ENCODE data around the gene HIC1. TPM values are rescaled to one million over a fixed set of nuclear protein-coding genes. Genes with fewer than 3 reads are reported as not detected.

Gene HIC1
- total RNA-seq, 1 donor from 2014 or later = 9.9 TPM

DNA sequence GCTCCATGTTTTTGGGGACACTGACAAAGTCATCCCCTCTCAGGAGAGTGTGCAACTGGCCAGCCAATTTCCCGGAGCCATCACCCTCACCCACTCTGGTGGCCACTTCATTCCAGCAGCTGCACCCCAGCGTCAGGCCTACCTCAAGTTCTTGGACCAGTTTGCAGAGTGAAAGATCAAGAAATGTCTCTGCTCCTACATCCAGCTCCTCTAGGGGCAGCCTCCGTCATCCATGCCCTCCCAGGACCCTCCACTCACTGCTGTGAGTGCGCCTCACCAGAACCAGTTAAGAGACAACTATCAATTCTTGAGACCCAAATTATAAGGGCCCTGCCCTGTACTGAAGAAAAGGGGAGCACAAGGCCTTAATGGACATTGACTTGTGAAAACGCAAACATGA lies 12.0 kb upstream of the HIC1 start:
- DNase-seq (ENCODE audit: low spot score) = no peak
- no peak for ATAC-seq

DNA sequence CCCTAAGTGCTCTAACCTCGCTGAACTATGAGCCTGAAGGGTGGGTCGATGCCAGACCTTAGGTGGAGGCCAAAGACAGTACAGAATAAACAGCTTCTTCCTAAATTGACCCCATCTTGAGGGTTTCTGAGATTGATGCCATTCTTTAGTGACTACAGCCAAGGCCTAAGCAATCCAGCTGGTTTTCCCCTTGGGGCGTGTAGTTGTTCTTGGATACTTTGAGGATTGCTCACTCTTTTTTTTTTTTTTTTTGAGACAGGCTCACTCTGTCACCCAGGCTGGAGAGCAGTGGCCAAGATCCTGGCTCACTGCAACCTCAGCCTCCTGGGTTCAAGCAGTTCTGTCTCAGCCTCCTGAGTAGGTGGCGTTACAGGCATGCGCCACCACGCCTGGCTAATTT lies 11.1 kb upstream of the HIC1 start:
- ATAC-seq (no peak), DNase-seq (ENCODE audit: low spot score) (no peak)

GRCh38 chr17:2044263-2044894 lies 10.5 kb upstream of the HIC1 start:
- no peak for ATAC-seq
- DNase-seq (ENCODE audit: low spot score) = no peak

DNA sequence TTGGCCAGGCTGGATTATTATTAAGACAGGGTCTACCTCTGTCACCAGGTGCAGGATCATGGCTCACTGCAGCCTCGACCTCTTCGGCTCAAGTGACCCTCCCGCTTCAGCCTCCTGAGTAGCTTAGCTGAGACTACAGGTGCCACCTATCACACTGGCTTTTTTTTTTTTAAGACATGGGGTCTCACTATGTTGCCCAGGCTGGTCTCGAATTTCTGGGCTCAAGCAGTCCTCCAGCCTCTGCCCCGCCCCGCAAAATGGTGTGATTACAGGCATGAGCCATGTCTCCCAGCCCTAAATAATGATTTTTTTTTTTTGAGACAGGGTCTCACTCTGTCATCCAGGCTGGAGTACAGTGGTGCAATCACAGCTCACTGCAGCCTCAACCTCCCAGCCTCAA lies 7.3 kb upstream of the HIC1 start:
- no peak for ATAC-seq

GRCh38 chr17:2048805-2049204 lies 6.1 kb upstream of the HIC1 start:
- no peak for ATAC-seq
- no peak for DNase-seq (ENCODE audit: low spot score)

More for the DNA sequence above, 7.3 kb upstream of the HIC1 start:
- no peak for DNase-seq (ENCODE audit: low spot score)

- DNase-seq (ENCODE audit: low spot score) (peak; percentile 89), ATAC-seq (peak; percentile 73)
These were observed 5.3 kb upstream of the HIC1 start for GRCh38 chr17:2049333-2050299.

GRCh38 chr17:2050300-2051060 lies 4.4 kb upstream of the HIC1 start:
- peak; percentile 56 for ATAC-seq
- peak; percentile 74 for DNase-seq (ENCODE audit: low spot score)

GRCh38 chr17:2051061-2051932 lies 3.6 kb upstream of the HIC1 start:
- peak; percentile 48 for DNase-seq (ENCODE audit: low spot score)
- ATAC-seq = peak; percentile 7

DNA sequence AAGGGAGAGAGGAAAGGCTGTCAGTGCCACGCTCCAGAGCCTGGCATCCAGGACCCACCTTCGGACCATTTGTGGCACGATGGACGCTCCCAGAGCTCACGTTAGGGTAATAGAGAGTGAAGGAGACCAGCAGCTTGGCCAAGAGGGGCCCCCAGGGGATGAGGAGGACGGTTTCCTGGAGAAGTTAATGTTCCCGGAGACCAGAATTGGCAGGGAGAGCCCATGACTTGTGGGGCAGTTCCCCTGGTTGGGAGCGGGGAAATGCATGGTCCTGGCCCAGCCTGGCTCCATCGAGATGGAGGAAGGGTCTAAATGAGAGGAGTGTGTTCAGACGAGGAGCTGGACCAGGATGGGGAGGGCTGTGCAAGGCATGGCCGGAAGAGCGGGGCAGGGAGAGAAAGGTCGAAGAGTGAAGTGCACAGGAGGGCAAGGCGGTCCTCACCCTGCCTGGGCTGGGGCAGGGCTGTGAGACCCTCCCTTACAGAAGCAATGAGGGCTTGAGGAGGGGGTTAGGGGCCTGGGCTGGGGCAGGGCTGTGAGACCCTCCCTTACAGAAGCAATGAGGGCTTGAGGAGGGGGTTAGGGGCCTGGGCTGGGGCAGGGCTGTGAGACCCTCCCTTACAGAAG lies 2.9 kb upstream of the HIC1 start:
- DNase-seq (ENCODE audit: low spot score) = no peak
- no peak for ATAC-seq

DNA sequence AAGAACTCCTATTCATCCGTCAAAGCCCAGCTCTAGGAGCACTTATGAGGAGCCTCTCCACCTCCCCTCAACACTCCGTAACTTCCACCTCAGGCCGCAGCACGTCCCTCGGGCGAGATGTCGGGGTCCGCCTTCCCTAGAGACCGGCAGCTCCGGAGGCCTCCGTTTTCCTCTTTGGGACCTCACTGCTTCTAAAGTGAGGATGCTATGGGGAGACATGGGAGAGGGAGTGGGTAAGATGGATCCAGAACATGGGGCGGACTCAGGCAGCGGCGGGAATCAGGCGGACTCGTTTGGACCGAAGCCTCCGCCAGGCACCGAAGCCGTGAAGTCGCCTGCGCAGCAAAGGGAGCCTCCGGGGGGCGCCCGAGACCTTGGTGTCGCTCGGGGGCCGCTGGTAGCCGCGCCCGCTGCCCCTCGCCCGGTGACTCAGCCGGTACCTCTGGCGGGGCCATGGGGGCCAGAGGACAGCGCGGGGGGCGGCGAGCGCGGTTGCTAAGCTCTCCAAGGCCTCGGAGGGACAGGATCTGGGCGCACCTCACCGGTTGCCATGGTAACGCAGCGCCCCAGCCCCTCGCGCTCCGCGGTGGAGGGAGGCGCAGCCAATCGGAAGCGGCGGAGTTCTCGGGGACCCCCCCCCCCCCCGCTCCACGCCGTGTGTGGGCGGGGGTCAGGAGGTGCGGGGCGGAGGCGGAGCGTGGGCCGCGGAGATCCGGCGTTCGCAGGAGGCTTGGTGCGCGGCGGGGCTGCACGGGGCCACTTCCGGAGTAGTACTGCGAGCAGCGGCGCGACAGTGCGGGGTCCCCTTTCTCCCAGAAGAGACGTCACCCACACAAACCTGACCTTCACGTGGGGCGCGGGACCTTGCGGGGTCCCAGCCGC lies 1.3 kb upstream of the HIC1 start:
- peak; percentile 50 for DNase-seq (ENCODE audit: low spot score)
- peak; percentile 1 for ATAC-seq

GRCh38 chr17:2054262-2054511 lies 716 bp upstream of the HIC1 start:
- ATAC-seq (no peak), DNase-seq (ENCODE audit: low spot score) (no peak)

GRCh38 chr17:2055292-2056205 lies 646 bp downstream of the HIC1 start:
- ATAC-seq (no peak), DNase-seq (ENCODE audit: low spot score) (no peak)

DNA sequence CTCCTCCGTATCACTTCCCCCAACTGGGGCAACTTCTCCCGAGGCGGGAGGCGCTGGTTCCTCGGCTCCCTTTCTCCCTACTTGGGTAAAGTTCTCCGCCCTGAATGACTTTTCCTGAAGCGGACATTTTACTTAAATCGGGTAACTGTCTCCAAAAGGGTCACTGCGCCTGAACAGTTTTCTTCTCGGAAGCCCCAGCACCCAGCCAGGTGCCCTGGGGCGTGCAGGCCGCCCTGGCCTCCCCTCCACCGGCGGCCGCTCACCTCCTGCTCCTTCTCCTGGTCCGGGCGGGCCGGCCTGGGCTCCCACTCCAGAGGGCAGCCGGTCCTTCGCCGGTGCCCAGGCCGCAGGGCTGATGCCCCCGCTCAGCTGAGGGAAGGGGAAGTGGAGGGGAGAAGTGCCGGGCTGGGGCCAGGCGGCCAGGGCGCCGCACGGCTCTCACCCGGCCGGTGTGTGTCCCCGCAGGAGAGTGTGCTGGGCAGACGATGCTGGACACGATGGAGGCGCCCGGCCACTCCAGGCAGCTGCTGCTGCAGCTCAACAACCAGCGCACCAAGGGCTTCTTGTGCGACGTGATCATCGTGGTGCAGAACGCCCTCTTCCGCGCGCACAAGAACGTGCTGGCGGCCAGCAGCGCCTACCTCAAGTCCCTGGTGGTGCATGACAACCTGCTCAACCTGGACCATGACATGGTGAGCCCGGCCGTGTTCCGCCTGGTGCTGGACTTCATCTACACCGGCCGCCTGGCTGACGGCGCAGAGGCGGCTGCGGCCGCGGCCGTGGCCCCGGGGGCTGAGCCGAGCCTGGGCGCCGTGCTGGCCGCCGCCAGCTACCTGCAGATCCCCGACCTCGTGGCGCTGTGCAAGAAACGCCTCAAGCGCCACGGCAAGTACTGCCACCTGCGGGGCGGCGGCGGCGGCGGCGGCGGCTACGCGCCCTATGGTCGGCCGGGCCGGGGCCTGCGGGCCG lies 1.6 kb downstream of the HIC1 start:
- DNase-seq (ENCODE audit: low spot score) = peak; percentile 47
- peak; percentile 19 for ATAC-seq

- ATAC-seq (no peak), DNase-seq (ENCODE audit: low spot score) (no peak)
These were observed 2.4 kb downstream of the HIC1 start for GRCh38 chr17:2057175-2057759.

- ATAC-seq (no peak), DNase-seq (ENCODE audit: low spot score) (peak; percentile 48)
These were observed 3.1 kb downstream of the HIC1 start for GRCh38 chr17:2057760-2058585.
